Nephron (organoid): ENCODE results near the gene SNTB2.
"Not testable (repeated sequence)": the region's sequence is repeated elsewhere in the genome, so short reads cannot be mapped to it uniquely, and the experiment has no call there.

Experiments used
- H3K27ac Mint-ChIP-seq, 3 experiments: 2 replicates each; pipeline ENCODE4 v1.8.0; 2020; ENCODE audit warnings: mixed read lengths in 3 of 3, mild to moderate bottlenecking in 2 of 3, moderate library complexity in 1 of 3
- H3K27me3 Mint-ChIP-seq: 2 replicates; pipeline ENCODE4 v1.8.0; 2021; ENCODE audit warnings: low read depth, mild to moderate bottlenecking, moderate library complexity, mixed read lengths
- H3K36me3 Mint-ChIP-seq: 2 replicates; pipeline ENCODE4 v1.8.0; 2020; ENCODE audit warnings: low read depth, mixed read lengths
- H3K4me1 Mint-ChIP-seq: 2 replicates; pipeline ENCODE4 v1.8.0; 2020; ENCODE audit warnings: mixed read lengths
- H3K4me3 Mint-ChIP-seq, 3 experiments: 2 replicates each; pipeline ENCODE4 v1.8.0; 2020; ENCODE audit warnings: mild to moderate bottlenecking in 3 of 3, mixed read lengths in 3 of 3, moderate library complexity in 2 of 3
- H3K9me3 Mint-ChIP-seq: 2 replicates; pipeline ENCODE4 v1.8.0; 2020; ENCODE audit warnings: mixed read lengths
- TF ChIP-seq, protein P1 (sequence below), 3 experiments: fragments of 200-600 bp; sonication (generic); IDR thresholded peaks; one replicate each; pipeline ENCODE4 v1.5.0; 2021; ENCODE audit warnings: antibody characterized with exemption in 3 of 3; ENCODE audit not compliant: unreplicated experiment in 3 of 3

The SNTB2 gene

DNA sequence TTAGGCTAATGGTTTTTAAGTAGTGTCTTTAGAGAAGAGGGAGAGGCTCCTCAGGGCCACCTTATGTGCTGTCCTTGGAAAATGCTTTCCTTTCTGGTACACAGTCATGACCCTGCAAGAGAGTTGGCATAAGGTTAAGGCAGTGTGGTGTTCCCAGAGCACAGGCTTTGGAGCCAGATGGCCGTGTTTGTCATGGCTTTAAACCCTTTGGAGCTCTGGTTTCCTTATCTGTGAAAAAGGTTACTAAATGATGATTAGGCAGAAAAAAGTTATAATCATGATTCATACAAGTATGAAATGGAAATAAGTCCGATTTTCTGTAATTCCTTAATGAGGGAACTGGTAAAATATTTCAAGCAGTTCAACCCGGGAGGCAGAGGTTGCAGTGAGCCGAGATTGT is 41.3 kb upstream of the SNTB2 start:
- H3K4me3 Mint-ChIP-seq: no peak overlapping the region

DNA sequence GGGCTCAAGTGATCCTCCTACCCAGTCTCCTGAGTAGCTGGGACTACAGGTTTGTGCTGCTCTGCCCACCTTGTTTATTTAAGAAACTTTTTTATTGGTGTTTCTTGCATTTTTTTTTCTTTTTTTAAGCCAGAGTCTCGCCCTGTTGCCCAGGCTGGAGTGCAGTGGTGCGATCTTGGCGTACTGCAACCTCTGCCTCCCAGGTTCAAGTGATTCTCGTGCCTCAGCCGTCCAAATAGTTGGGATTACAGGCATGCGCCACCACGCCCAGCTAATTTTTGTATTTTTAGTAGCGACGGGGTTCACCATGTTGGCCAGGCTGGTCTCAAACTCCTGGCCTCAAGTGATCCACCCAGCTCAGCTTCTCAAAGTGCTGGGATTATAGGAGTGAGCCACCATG is 37.3 kb upstream of the SNTB2 start:
- H3K36me3 Mint-ChIP-seq: peaks cover 59% of the 10 kb centered on the region
- not testable (repeated sequence) for H3K27ac Mint-ChIP-seq, H3K4me3 Mint-ChIP-seq, H3K9me3 Mint-ChIP-seq, H3K27me3 Mint-ChIP-seq, H3K4me1 Mint-ChIP-seq

More for the DNA sequence above, 41.3 kb upstream of the SNTB2 start:
- Mint-ChIP-seq H3K36me3 (peaks cover 63% of the 10 kb centered on the region), H3K27me3 (no peaks in the 10 kb centered on the region), H3K9me3 (no peaks in the 10 kb centered on the region), H3K27ac (no peak overlapping the region), H3K4me1 (no peaks in the 10 kb centered on the region)
- TF ChIP-seq, protein P1, sequence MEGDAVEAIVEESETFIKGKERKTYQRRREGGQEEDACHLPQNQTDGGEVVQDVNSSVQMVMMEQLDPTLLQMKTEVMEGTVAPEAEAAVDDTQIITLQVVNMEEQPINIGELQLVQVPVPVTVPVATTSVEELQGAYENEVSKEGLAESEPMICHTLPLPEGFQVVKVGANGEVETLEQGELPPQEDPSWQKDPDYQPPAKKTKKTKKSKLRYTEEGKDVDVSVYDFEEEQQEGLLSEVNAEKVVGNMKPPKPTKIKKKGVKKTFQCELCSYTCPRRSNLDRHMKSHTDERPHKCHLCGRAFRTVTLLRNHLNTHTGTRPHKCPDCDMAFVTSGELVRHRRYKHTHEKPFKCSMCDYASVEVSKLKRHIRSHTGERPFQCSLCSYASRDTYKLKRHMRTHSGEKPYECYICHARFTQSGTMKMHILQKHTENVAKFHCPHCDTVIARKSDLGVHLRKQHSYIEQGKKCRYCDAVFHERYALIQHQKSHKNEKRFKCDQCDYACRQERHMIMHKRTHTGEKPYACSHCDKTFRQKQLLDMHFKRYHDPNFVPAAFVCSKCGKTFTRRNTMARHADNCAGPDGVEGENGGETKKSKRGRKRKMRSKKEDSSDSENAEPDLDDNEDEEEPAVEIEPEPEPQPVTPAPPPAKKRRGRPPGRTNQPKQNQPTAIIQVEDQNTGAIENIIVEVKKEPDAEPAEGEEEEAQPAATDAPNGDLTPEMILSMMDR (IDR thresholded peaks at IDR 0.05; ENCODE audit: unreplicated experiment in 3 of 3): no peak

DNA sequence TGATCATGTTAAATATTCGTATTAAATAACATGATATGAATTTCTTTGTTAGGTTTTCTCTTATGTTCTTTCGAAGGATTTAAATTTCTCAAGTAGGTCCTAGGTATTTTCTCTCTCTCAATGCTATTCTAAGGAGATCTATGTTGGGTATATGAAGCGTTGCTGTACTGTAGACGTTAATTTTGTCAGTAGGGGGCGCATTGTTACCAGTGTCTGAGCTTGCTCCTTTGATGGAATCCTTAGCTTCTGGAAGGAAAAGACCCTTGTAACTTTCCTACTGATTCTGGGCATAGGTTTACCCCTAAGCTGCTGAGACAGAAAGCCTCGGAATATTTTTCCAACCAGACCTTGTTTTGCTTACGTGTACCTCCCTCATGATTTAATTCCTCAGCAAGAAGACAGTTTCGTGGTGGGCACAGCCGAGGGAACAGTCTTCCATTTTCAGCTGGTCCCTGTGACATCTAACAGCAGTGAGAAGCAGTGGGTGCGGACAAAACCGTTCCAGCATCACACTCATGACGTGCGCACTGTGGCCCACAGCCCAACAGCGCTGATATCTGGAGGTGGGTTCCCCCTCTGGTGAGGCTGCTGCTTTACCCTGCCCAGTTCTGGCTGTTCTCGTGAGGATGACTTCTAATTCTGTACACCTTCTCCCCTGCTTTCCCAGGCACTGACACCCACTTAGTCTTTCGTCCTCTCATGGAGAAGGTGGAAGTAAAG is 36.7 kb upstream of the SNTB2 start:
- Mint-ChIP-seq H3K9me3 (no peaks in the 10 kb centered on the region), H3K4me3 (no peak overlapping the region), H3K27me3 (no peaks in the 10 kb centered on the region), H3K36me3 (peaks cover 61% of the 10 kb centered on the region), H3K4me1 (no peaks in the 10 kb centered on the region), H3K27ac (peak overlapping the region in 1 of 3 experiments; percentile 29)
- TF ChIP-seq, protein P1 (IDR thresholded peaks at IDR 0.05; ENCODE audit: unreplicated experiment in 3 of 3): peak; percentile 70 to 74 (median 71)

DNA sequence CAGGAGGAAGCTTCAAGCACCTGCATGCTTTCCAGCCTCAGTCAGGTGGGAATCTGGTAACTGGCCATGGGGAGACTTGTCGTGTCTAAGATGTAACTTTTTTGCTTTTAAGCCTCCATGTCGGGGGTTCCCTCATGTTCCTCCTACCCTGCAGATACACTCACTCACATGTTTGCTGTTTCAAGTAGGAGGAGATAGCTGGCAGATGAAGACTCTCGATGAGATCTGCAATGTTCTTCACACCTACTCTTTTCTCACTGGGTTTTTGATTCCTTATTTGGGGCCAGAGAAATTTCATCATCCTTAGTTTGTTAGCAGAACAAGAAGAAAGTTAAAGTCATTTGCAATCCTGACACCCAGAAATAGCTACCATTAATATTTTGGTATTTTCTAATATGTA is 29.8 kb upstream of the SNTB2 start:
- no peaks in the 10 kb centered on the region for H3K27me3 Mint-ChIP-seq
- H3K36me3 Mint-ChIP-seq: peaks cover 70% of the 10 kb centered on the region
- H3K9me3 Mint-ChIP-seq: no peaks in the 10 kb centered on the region
- TF ChIP-seq, protein P1 (IDR thresholded peaks at IDR 0.05; ENCODE audit: unreplicated experiment in 3 of 3): no peak
- H3K4me1 Mint-ChIP-seq: no peaks in the 10 kb centered on the region
- no peak overlapping the region for H3K4me3 Mint-ChIP-seq
- H3K27ac Mint-ChIP-seq: no peak overlapping the region

DNA sequence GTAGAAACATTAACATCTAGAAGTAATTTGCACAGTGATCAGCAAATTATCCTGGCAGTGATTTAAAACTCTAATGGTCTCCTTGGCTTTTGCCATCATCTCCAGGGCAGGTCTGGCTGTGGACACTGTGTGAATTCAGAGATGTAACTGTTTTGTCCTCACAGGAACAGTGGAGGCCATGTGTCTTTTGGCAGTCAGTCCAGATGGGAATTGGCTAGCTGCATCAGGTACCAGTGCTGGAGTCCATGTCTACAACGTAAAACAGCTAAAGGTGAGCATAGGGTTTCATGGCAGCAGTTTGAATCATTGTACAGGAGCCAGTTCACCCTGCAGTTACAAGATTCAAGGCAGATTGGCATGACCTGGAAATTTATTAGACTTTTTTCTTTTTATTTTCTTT is 26.8 kb upstream of the SNTB2 start:
- Mint-ChIP-seq H3K4me1 (no peaks in the 10 kb centered on the region), H3K4me3 (no peak overlapping the region), H3K27me3 (no peaks in the 10 kb centered on the region), H3K27ac (no peak overlapping the region), H3K36me3 (peaks cover 69% of the 10 kb centered on the region), H3K9me3 (no peaks in the 10 kb centered on the region)
- TF ChIP-seq, protein P1 (IDR thresholded peaks at IDR 0.05; ENCODE audit: unreplicated experiment in 3 of 3): no peak

DNA sequence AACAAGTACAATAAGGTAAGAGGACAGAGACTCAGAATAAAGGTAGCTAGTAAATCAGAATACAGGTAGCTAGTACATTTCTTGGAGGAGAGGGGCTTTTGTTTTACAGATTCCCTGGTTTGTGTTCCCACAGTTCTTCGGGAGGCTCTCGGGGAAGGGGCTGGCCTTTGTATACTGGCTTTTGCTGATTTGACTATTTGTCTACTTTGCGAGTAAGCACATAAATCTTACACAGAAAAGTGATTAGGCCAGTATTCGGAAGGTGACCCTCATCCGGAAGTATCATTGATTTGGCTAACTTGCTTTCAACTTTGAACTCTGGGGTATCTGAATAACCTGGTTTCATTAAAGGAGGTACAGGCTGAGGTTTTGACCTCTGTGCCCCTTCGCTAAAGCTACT is 21.4 kb upstream of the SNTB2 start:
- H3K4me3 Mint-ChIP-seq: no peak overlapping the region
- H3K27me3 Mint-ChIP-seq: no peaks in the 10 kb centered on the region
- peaks cover 72% of the 10 kb centered on the region for H3K36me3 Mint-ChIP-seq
- H3K4me1 Mint-ChIP-seq: peaks cover 16% of the 10 kb centered on the region
- TF ChIP-seq, protein P1 (IDR thresholded peaks at IDR 0.05; ENCODE audit: unreplicated experiment in 3 of 3): no peak
- H3K27ac Mint-ChIP-seq: peak overlapping the region in 2 of 3 experiments; percentile 8 to 33
- H3K9me3 Mint-ChIP-seq: no peaks in the 10 kb centered on the region
